HL-60 (cell line): ENCODE data around the gene PTPRG.

Experiments used
- CTCF ChIP-seq: IDR thresholded peaks from one replicate; pipeline ENCODE4 v1.5.1; 2011; ENCODE audit warnings: low read length, control low read depth, inconsistent platforms; ENCODE audit not compliant: insufficient read depth
- POLR2AphosphoS5 ChIP-seq: IDR thresholded peaks from 2 replicates; pipeline ENCODE4 v1.6.1; 2012; ENCODE audit warnings: low read depth
- REST ChIP-seq: IDR thresholded peaks from 2 replicates; pipeline ENCODE4 v1.6.1; 2012; ENCODE audit warnings: low read depth; ENCODE audit not compliant: insufficient replicate concordance

- TF ChIP-seq CTCF: no peak
- TF ChIP-seq POLR2AphosphoS5: no peak
- no peak for TF ChIP-seq REST
Measured at GRCh38 chr3:61806810-61807209, 245.4 kb downstream of the PTPRG start.
